NCI-H2227 treated with DMSO at 0.1 percent for 48 hours (cell line): Measurements from ENCODE around the gene PARP6.

ENCODE experiments used
- DNase-seq: peaks from one replicate; lab custom pipeline; 2025; lab: John Stamatoyannopoulos, UW

The PARP6 gene

DNA sequence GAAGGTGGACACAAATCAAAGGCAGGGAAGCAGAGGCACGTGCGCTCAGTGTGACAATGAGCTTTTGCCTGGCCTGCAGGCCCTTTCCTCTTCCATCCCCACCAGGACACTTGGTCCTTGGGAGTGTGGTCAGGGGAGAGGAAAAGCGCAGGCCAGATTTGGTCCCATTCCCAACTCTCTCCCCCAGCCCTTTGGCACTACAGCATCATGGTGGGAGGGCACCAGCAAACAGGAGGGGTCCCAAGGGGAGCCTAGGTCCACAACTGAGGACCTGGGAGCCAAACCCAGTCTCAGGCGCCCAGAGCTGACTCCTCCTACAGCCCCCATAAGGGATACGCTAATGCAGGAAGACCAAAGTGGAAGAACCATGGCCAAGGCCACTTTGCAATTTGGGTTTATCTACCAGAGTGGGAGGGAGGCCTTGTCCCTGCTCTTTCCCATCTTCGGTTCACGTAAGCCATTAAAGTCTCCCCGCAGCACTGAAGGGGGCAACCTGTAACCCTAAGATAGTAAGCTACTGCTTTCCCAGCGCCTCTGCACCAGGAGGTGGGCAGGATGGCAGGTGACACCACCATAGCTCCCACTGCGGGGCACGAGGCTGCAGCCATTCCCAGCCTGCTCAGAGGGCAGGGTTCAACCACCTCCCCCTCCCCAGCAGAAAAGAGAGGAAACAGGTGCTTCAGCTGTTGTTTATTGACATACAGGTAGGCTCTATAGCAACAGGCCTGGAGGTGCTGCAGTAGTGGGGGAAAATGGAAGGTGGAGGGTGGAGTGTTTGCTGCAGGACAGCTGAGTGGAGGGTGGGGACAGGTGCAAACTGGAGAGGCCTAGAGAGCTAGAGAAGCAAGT, 73.8 kb downstream of the PARP6 start:
- DNase-seq: no peak

DNA sequence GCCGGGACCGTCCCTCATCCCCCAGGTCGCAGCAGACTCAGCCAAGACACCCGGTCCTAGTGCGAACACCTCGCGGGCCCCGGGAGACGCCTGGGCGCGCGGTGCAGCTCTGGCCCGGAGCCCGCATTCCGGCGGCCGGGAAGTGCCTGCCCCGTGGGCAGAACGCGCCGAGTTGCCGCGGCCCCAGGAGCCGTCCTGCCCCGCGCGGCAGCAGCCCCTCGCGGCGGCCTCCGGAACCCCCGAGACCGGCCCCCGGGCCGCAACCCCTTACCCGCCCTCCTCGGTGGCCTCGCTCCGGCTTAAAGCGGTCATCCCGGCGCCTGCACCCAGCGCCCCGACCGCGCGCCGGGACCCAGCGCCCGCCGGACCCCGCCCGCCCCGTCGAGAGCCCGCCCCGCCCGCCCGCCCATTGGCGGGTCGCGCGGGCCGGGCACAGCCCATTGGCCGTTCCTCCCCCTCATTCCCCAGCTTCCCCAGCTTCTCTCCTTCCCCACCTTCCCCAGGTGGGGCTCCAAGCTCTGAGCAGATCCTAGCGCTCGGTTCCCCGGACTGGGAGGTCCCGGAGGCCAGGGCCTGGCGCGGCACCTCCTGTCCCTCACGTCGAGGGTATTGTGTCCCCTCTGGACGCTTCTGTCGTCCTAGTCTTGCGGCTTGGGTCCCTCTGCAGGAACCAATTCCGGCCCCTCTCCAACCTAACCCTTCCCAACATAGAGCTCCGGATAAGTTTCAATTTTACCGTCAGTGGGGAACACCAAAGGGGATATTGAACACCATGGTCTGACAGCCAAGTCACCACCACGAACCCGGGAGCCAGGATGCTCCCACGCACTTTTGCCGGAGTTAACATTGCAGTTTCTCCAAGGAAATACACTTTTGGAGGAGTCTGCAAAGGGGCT, 74.6 kb downstream of the PARP6 start, which contains the start of gene GRAMD2A:
Gene GRAMD2A (minus strand): TSS at position 328 of the 896 bp plus-strand sequence.
- DNase-seq: peak; percentile 7

DNA sequence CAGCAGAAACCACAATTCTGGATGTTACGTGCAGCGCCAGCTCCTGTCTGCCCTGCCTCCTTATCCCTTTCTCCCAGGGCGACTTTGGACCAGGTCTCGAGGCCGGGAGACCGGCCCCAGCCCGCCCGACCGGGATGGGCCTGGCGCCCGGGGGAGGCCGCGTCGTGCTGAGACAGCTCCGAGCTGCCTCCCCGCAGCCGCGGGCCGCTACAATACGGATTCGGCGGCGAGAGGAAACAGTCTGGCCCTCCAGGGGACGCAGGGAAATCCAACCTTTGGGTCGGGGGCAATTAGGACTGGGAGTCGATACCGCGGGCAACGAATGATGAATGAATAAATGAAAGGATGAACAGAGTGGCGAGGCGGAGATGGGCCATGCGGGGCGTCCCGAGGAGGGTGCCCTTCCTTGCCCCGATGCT, 75.3 kb downstream of the PARP6 start:
- no peak for DNase-seq

DNA sequence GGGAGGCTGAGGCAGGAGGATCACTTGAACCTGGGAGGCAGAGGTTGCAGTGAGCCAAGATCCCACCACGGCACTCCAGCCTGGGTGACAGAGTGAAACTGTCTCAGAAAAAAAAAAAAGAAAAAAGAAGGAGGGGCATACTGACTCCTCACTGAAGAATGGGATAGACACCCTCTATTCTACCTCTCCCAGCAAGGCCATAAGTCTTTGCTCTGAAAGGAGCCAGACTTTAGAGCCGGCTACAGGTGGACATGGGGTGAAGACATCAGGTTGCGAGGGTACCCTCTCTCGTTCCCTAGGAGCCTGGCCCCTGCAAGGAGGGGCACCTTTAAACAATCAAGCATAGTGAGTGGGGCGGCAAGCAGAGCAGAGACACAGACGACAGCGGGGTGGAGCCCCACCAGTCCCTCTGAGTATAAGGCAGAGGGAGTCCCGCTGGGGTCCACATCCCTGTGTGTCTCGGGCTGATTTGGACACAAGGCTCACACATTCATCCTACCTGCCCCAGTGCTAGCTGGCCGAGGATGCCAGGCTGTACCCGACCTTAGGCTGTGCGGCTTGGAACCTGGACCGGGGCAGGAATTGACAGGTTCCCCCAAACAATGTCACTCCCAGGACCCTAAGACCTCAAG, 75.8 kb downstream of the PARP6 start:
- DNase-seq: no peak

DNA sequence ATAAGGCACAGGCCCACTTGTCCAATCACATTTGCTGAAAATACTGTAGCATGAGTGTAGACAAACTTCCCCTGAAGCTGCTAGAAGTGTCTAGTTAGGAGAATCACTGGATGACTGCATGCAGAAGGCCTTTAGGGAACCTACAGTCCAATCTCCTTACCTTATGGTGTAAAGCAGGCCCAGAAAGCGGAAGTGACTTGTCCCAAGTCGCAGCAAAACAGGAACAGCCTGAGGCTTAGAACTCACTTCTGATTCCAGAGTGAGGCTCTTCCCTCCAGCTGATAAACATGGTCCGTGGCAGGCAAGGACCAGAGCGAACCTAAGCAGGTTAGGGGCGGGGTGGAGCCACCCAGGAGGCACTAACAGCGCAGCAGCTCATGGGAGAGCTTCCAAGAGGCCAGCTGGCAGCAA, 77.2 kb downstream of the PARP6 start:
- DNase-seq: no peak

DNA sequence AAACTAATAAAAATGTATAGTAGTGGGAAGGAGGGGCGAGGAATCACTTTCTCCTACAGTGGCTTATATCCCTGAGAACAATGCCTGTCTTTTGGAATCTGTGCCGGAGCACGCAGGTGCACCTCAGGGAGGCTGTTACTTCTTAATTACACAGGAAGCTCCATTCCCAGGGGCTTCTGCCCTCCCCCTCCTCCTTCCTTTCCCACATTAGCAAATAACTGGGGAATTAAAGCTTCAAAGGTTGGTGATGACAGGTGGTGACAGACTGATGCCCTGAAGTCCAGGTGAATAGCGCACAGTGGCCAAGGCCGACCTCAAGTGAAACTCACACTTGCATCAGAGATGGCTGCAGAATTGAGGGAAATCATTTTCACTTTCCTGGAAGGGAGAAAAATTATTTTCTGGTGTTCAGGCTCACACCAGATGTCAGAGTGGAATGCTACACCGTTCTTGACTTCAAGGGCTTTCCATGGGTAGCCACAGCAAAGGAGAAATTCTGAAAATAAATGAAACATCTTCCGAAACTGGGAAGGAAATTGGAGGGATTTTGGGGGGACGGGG, 78.4 kb downstream of the PARP6 start:
- no peak for DNase-seq

DNA sequence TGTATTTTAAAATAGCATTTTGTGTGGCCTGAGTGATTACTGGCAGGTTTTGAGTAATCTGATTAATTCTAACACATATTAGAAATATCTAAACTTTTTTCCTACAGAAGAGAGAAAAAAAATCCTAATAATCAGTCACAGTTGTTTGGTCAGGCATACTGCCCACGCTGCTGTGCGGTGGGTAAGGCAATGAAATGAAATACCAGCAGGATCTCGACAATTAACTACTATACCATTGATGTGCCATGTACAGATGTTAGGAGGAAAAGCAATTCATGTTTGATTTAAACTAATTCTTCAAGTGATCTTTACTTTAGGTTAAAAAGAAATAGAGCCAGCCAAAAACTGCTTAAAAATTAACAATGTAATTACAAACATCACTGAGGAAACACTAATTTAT, 79.9 kb downstream of the PARP6 start:
- DNase-seq: no peak
